ENCODE measurements around the gene LRRK1. TPM values are rescaled to one million over a fixed set of nuclear protein-coding genes. Genes with fewer than 3 reads are reported as not detected.
A peak's percentile ranks its signal among the peaks of the same experiment; 100 is the strongest.

The LRRK1 gene
- total RNA-seq, 4 donors from 2014 or later = 52.7 to 107 (median 82.7) TPM

- H3K4me3 ChIP-seq = no peak overlapping the region
- H3K4me1 ChIP-seq = no peaks in the 10 kb centered on the region
- H3K27ac ChIP-seq = no peak overlapping the region
- in situ Hi-C loops (cut with MboI; ENCODE audit: low pct_ligation_motif_present in 1 of 4, low pct_unique_long_range_greater_than_20kb in 1 of 4, low sequenced_read_pairs in 3 of 4) (no loop called here), intact Hi-C loops (cut with DNase I; ENCODE audit: low total_unique reads) (no loop called here)
- no peak for DNase-seq
- H3K9me3 ChIP-seq = no peaks in the 10 kb centered on the region
- no peaks in the 10 kb centered on the region for H3K27me3 ChIP-seq
- TF ChIP-seq EP300 (IDR thresholded peaks at IDR 0.05; ENCODE audit: low read depth) (no peak), CTCF (IDR thresholded peaks at IDR 0.05) (peak in 1 of 5 experiments; percentile 26)
- peaks cover 0 to 3% (median 0%) of the 10 kb centered on the region in 4 donors for H3K36me3 ChIP-seq
Observed at GRCh38 chr15:100934726-100935125, 15.6 kb downstream of the LRRK1 start.

- Histone ChIP-seq H3K27ac (no peak overlapping the region), H3K4me1 (no peaks in the 10 kb centered on the region), H3K27me3 (no peaks in the 10 kb centered on the region), H3K36me3 (peaks cover 0 to 3% (median 0%) of the 10 kb centered on the region in 4 donors), H3K9me3 (no peaks in the 10 kb centered on the region), H3K4me3 (no peak overlapping the region)
- intact Hi-C loops (cut with DNase I; ENCODE audit: low total_unique reads) (no loop called here), in situ Hi-C loops (cut with MboI; ENCODE audit: low pct_ligation_motif_present in 1 of 4, low pct_unique_long_range_greater_than_20kb in 1 of 4, low sequenced_read_pairs in 3 of 4) (no loop called here)
- no peak for DNase-seq
- TF ChIP-seq POLR2AphosphoS5 (IDR thresholded peaks at IDR 0.05) = no peak
- TF ChIP-seq POLR2A (IDR thresholded peaks at IDR 0.05) = no peak
- TF ChIP-seq CTCF (IDR thresholded peaks at IDR 0.05) = no peak
- TF ChIP-seq EP300 (IDR thresholded peaks at IDR 0.05; ENCODE audit: low read depth) = no peak
- 78 to 85% methylated on average over 4 of the region's 4 CpGs for WGBS, 2 donors (ENCODE audit: low coverage in 1 of 2)
Observed at GRCh38 chr15:100937171-100937570, 18.0 kb downstream of the LRRK1 start.

GRCh38 chr15:100939791-100940190 is 20.6 kb downstream of the LRRK1 start:
- 66 to 80% methylated on average over 4 of the region's 4 CpGs for WGBS, 2 donors (ENCODE audit: low coverage in 1 of 2)
- in situ Hi-C loops (cut with MboI; ENCODE audit: low pct_ligation_motif_present in 1 of 4, low pct_unique_long_range_greater_than_20kb in 1 of 4, low sequenced_read_pairs in 3 of 4) (no loop called here), intact Hi-C loops (cut with DNase I; ENCODE audit: low total_unique reads) (no loop called here)
- Histone ChIP-seq H3K4me3 (no peak overlapping the region), H3K9me3 (no peaks in the 10 kb centered on the region), H3K4me1 (peaks cover 0 to 9% (median 2%) of the 10 kb centered on the region in 4 donors), H3K27me3 (no peaks in the 10 kb centered on the region), H3K36me3 (no peaks in the 10 kb centered on the region), H3K27ac (no peak overlapping the region)
- no peak for DNase-seq
- no peak for TF ChIP-seq EP300 (IDR thresholded peaks at IDR 0.05; ENCODE audit: low read depth)
- TF ChIP-seq POLR2AphosphoS5 (IDR thresholded peaks at IDR 0.05) = no peak
- no peak for TF ChIP-seq CTCF (IDR thresholded peaks at IDR 0.05)
- no peak for TF ChIP-seq POLR2A (IDR thresholded peaks at IDR 0.05)

GRCh38 chr15:100940767-100941379 is 21.7 kb downstream of the LRRK1 start:
- Histone ChIP-seq H3K9me3 (no peaks in the 10 kb centered on the region), H3K36me3 (no peaks in the 10 kb centered on the region), H3K27ac (no peak overlapping the region), H3K27me3 (no peaks in the 10 kb centered on the region), H3K4me3 (no peak overlapping the region), H3K4me1 (peaks cover 0 to 9% (median 2%) of the 10 kb centered on the region in 4 donors)
- TF ChIP-seq POLR2A (IDR thresholded peaks at IDR 0.05) = no peak
- TF ChIP-seq CTCF (IDR thresholded peaks at IDR 0.05) = no peak
- no peak for TF ChIP-seq EP300 (IDR thresholded peaks at IDR 0.05; ENCODE audit: low read depth)
- no peak for TF ChIP-seq POLR2AphosphoS5 (IDR thresholded peaks at IDR 0.05)
- whole genome bisulfite sequencing, 2 donors (ENCODE audit: low coverage in 1 of 2) = 88% methylated on average over 2 of the region's 2 CpGs; no CpG with 5 or more reads in 1 of the 2 donors
- no peak for DNase-seq
- in situ Hi-C loops (cut with MboI; ENCODE audit: low pct_ligation_motif_present in 1 of 4, low pct_unique_long_range_greater_than_20kb in 1 of 4, low sequenced_read_pairs in 3 of 4) = no loop called here
- intact Hi-C loops (cut with DNase I; ENCODE audit: low total_unique reads) = no loop called here

Data from transverse colon (tissue), 4 donors.